NOMO-1 (cell line): ENCODE data around the gene GFY.
"Not testable (repeated sequence)": the region's sequence is repeated elsewhere in the genome, so short reads cannot be mapped to it uniquely, and the experiment has no call there.

Experiments
- DNase-seq, 2 experiments: peaks; one replicate each; lab custom pipeline; 2025; ENCODE audit not compliant: unreplicated experiment in 2 of 2; lab: John Stamatoyannopoulos, UW

Gene GFY

GRCh38 chr19:49442771-49443365, 17.7 kb downstream of the GFY start:
- DNase-seq = peak in 1 of 2 experiments; percentile 72

GRCh38 chr19:49443366-49444099, 18.3 kb downstream of the GFY start:
- peak; percentile 89 to 90 for DNase-seq

GRCh38 chr19:49444100-49444700, 19.0 kb downstream of the GFY start:
- not testable (repeated sequence) for DNase-seq

GRCh38 chr19:49445997-49446396, 20.8 kb downstream of the GFY start:
- no peak for DNase-seq

GRCh38 chr19:49447485-49448431, 22.6 kb downstream of the GFY start:
- DNase-seq = no peak

GRCh38 chr19:49448432-49448786, 23.2 kb downstream of the GFY start:
- DNase-seq = no peak

- DNase-seq = no peak
These were observed 25.2 kb downstream of the GFY start for GRCh38 chr19:49450405-49450804.

GRCh38 chr19:49451430-49452181, 26.4 kb downstream of the GFY start, which contains the start of gene PIH1D1:
PIH1D1 (minus strand) TSS chr19:49451814; CDS start chr19:49451574, 240 bp downstream.
- DNase-seq = peak; percentile 95 to 99

- peak; percentile 94 to 96 for DNase-seq
These were observed 28.0 kb downstream of the GFY start, which contains the start of gene ALDH16A1 for GRCh38 chr19:49453013-49453756. ALDH16A1 (plus strand) TSS chr19:49453225; CDS start chr19:49453332, 107 bp downstream.

- no peak for DNase-seq
These were observed 28.6 kb downstream of the GFY start for GRCh38 chr19:49453757-49454240.

GRCh38 chr19:49455773-49456172, 30.6 kb downstream of the GFY start:
- no peak for DNase-seq

- DNase-seq = no peak
These were observed 31.1 kb downstream of the GFY start for GRCh38 chr19:49456326-49456725.

- DNase-seq = no peak
These were observed 33.3 kb downstream of the GFY start for GRCh38 chr19:49458567-49458903.

GRCh38 chr19:49459388-49459787, 34.2 kb downstream of the GFY start:
- DNase-seq = no peak

- not testable (repeated sequence) for DNase-seq
These were observed 35.9 kb downstream of the GFY start for GRCh38 chr19:49461130-49461529.

- no peak for DNase-seq
These were observed 36.5 kb downstream of the GFY start for GRCh38 chr19:49461656-49462055.

- DNase-seq = no peak
These were observed 37.3 kb downstream of the GFY start for GRCh38 chr19:49462492-49462891.

GRCh38 chr19:49463960-49464740, 39.0 kb downstream of the GFY start:
- DNase-seq = no peak

GRCh38 chr19:49465371-49465770, 40.2 kb downstream of the GFY start:
- DNase-seq = no peak
